Renal pelvis (tissue), 12 donors: Measurements from ENCODE around the gene RENBP. TPM values are rescaled to one million over a fixed set of nuclear protein-coding genes. Genes with fewer than 3 reads are reported as not detected.
"Not testable (repeated sequence)": the region's sequence is repeated elsewhere in the genome, so short reads cannot be mapped to it uniquely, and the experiment has no call there.

Source experiments
- DNase-seq: peaks from one replicate; pipeline ENCODE4 v3.0.0-alpha.2; 2013
- long read RNA-seq, 16 experiments: transcript quantifications; one replicate each; lab custom pipeline, GENCODE V29; 2026
- polyA plus RNA-seq, 3 donors: library from polyadenylated mRNA; unstranded; fragments of 120-200 nt; gene quantifications; one replicate each; pipeline ENCODE4 v1.2.1, GENCODE V29; 2013; ENCODE audit not compliant: insufficient read length in 3 of 3

Gene RENBP
- polyA plus RNA-seq, result 10 to 100 TPM; 24.6 to 26.5 (median 24.7) TPM
- long read RNA-seq, donor 1, transcript RENBP-202 (11 exons, 1,388 nt), result major isoform, 7 of 16 reads
- long read RNA-seq, donor 1, partial matches to known transcripts, result 8 of 16 reads
- long read RNA-seq, donor 1, other reads (novel, unspliced or antisense), result 0 of 16 reads
- long read RNA-seq, donor 2, transcript RENBP-202 (11 exons, 1,388 nt), result major isoform, 11 of 11 reads
- long read RNA-seq, donor 2, partial matches to known transcripts, result 0 of 11 reads
- long read RNA-seq, donor 2, other reads (novel, unspliced or antisense), result 0 of 11 reads
- long read RNA-seq, donor 3, partial matches to known transcripts, result 5 of 9 reads
- long read RNA-seq, donor 3, other reads (novel, unspliced or antisense), result 0 of 9 reads
- long read RNA-seq, donor 4, transcript RENBP-202 (11 exons, 1,388 nt), result major isoform, 5 of 15 reads
- long read RNA-seq, donor 4, partial matches to known transcripts, result 10 of 15 reads
- long read RNA-seq, donor 4, other reads (novel, unspliced or antisense), result 0 of 15 reads
- long read RNA-seq, donor 5, transcript RENBP-202 (11 exons, 1,388 nt), result major isoform, 5 of 6 reads
- long read RNA-seq, donor 5, partial matches to known transcripts, result 0 of 6 reads
- long read RNA-seq, donor 5, other reads (novel, unspliced or antisense), result 0 of 6 reads
- long read RNA-seq, donor 6, transcript RENBP-202 (11 exons, 1,388 nt), result major isoform, 5 of 5 reads
- long read RNA-seq, donor 6, partial matches to known transcripts, result 0 of 5 reads
- long read RNA-seq, donor 6, other reads (novel, unspliced or antisense), result 0 of 5 reads
- long read RNA-seq, donor 7, transcript RENBP-202 (11 exons, 1,388 nt), result major isoform, 7 of 7 reads
- long read RNA-seq, donor 7, partial matches to known transcripts, result 0 of 7 reads
- long read RNA-seq, donor 7, other reads (novel, unspliced or antisense), result 0 of 7 reads
- long read RNA-seq, donor 8, transcript RENBP-202 (11 exons, 1,388 nt), result major isoform, 5 of 5 reads
- long read RNA-seq, donor 8, partial matches to known transcripts, result 0 of 5 reads
- long read RNA-seq, donor 8, other reads (novel, unspliced or antisense), result 0 of 5 reads
- long read RNA-seq, donor 9, transcript RENBP-202 (11 exons, 1,388 nt), result major isoform, 12 of 12 reads
- long read RNA-seq, donor 9, partial matches to known transcripts, result 0 of 12 reads
- long read RNA-seq, donor 9, other reads (novel, unspliced or antisense), result 0 of 12 reads
- long read RNA-seq, donor 10, transcript RENBP-202 (11 exons, 1,388 nt), result major isoform, 6 of 11 reads
- long read RNA-seq, donor 10, partial matches to known transcripts, result 5 of 11 reads
- long read RNA-seq, donor 10, other reads (novel, unspliced or antisense), result 0 of 11 reads
- long read RNA-seq, donor 11, transcript RENBP-202 (11 exons, 1,388 nt), result major isoform, 5 of 5 reads
- long read RNA-seq, donor 11, partial matches to known transcripts, result 0 of 5 reads
- long read RNA-seq, donor 11, other reads (novel, unspliced or antisense), result 0 of 5 reads
- long read RNA-seq, donor 12, transcript RENBP-202 (11 exons, 1,388 nt), result major isoform, 9 of 15 reads
- long read RNA-seq, donor 12, partial matches to known transcripts, result 6 of 15 reads
- long read RNA-seq, donor 12, other reads (novel, unspliced or antisense), result 0 of 15 reads
- long read RNA-seq, donor 13, partial matches to known transcripts, result 0 of 2 reads
- long read RNA-seq, donor 13, other reads (novel, unspliced or antisense), result 0 of 2 reads
- long read RNA-seq, donor 14, transcript RENBP-202 (11 exons, 1,388 nt), result major isoform, 9 of 9 reads
- long read RNA-seq, donor 14, partial matches to known transcripts, result 0 of 9 reads
- long read RNA-seq, donor 14, other reads (novel, unspliced or antisense), result 0 of 9 reads
- long read RNA-seq, donor 15, transcript RENBP-202 (11 exons, 1,388 nt), result major isoform, 10 of 22 reads
- long read RNA-seq, donor 15, partial matches to known transcripts, result 9 of 22 reads
- long read RNA-seq, donor 15, other reads (novel, unspliced or antisense), result 0 of 22 reads
- long read RNA-seq, donor 16, transcript RENBP-202 (11 exons, 1,388 nt), result major isoform, 14 of 15 reads
- long read RNA-seq, donor 16, partial matches to known transcripts, result 0 of 15 reads
- long read RNA-seq, donor 16, other reads (novel, unspliced or antisense), result 0 of 15 reads

GRCh38 chrX:153944140-153944799, at the start of gene RENBP:
Gene RENBP, minus strand, starts transcription at chrX:153944643. Its CDS starts 33 bp downstream, at chrX:153944610.
- no peak for DNase-seq

DNA sequence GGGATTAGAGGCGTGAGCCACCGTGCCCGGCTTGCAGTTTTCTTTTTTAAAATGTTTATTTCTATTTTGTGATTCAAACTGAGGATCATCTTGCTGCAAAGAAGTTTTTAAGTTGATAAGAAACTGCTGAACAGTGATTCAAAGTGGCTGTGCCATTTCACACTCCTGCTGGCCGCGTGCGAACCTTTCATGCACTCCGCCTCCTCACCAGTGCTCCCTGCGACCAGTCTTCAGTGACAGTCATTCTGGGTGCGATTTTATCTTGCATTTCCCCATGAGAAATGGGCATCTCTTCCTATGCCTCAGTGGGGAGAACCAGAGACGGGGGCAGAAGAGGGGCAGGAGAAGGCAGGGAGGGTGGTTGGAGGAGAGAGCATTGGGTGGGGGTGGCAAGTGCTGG, 49.5 kb upstream of the RENBP start:
- no peak for DNase-seq

DNA sequence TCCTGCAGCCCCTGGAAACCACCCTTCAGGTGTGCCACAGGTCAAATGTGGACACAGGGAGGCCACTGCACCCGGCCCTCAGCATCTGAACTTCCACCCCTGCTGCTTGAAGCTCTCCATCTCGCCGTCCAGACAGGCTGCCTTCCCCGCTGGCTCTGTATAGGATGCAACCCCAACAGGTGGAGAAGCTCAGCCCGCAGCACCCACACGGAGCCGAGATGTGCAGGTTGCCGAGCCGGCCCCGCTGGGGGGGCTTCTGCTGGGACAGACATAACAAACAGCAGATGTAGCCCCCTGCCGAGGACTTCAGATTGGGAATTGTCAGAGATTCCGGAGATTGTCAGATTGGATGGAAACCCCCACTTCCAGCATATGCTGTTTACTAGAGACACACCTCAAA, 48.6 kb upstream of the RENBP start:
- DNase-seq, result no peak

DNA sequence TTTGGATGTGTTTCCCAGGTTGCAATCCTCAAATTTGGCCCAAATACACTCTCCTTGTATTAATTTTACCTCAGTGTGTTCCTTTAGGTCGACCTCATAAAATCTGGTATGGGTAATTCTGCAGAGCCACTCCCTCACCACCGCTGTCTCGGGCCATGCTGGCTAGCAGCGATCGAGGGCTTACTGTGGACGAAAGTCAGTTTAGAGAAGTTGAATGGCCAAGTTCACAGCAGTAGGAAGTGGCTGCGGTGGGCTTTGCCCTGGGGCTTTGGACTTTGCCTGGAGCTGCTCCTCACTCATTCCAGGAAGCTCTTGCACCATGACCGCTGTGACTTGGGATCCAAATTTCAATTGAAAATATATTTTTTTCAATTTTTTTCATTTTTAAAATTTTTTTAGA, 47.7 kb upstream of the RENBP start:
- DNase-seq, result no peak

DNA sequence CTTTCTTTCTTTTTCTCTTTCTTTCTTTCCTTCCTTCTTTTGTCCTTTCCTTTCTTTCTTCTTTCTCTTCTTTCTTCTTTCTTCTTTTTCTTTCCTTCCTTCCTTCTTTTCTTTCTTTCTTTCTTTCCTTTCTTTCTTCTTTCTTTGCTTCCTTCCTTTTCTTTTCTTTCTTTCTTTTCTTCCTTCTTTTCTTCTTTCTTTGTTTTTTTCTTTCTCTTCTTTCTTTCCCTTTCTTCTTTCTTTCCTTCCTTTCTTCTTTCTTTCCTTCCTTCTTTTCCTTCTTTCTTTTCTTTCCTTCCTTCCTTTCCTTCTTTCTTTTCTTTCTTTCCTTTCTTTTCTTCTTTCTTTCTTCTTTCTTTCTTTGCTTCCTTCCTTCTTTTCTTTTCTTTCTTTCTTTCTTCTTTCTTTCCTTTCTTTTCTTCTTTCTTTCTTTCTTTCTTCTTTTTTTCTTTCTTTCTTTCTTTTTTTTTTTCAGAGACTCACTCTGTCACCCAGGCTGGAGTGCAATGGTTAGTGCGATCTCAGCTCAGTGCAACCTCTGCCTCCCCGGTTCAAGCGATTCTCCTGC, 46.7 kb upstream of the RENBP start:
- no peak for DNase-seq

DNA sequence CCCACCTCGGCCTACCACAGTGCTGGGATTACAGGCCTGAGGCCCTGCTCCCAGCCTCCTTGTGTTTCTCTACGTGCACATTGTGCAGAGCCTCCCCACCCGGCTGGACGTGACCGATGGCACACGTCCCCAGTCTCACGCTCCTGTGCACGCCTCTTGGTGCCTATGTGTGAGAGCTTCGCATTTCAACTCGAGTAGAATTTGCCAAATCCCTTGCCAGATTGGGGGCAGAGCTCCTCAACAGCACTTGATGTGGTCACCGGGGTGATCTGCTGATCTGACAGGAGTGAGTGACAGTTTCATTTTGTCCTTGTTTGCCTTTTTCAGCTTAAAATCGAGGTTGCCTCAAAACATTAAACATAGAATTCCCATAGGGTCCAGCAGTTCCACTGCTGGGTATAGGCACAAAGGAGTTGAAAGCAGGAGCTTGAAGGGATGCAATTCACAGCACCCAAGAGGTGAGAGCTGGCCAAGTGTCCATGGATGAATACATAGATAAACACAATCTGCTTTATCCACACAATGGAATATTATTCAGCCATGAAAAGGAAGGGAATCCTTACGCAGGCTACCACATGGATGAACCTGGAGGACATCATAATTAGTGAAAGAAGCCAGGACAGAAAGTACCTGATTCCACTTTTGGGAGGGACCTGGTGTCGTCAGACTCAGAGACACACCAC, 45.7 kb upstream of the RENBP start:
- no peak for DNase-seq

DNA sequence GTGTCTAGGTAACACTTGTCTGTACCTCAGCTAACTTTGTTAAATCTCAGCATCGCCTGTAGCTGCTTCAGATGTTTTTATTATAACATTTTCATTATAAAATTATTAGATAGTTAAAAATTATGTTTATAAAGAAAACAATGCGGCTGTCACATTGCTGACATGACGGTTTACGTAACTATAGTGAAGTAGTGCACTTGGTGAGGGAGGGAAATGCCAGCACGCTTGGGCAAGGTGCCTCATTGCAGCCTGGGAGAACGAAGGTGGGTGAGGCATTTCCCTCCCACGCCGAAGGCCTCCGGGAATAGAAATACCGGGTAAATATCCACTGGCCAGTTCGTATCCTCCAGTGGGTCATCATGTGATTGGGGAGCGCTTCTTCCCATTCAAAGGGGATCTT, 44.0 kb upstream of the RENBP start:
- no peak for DNase-seq

DNA sequence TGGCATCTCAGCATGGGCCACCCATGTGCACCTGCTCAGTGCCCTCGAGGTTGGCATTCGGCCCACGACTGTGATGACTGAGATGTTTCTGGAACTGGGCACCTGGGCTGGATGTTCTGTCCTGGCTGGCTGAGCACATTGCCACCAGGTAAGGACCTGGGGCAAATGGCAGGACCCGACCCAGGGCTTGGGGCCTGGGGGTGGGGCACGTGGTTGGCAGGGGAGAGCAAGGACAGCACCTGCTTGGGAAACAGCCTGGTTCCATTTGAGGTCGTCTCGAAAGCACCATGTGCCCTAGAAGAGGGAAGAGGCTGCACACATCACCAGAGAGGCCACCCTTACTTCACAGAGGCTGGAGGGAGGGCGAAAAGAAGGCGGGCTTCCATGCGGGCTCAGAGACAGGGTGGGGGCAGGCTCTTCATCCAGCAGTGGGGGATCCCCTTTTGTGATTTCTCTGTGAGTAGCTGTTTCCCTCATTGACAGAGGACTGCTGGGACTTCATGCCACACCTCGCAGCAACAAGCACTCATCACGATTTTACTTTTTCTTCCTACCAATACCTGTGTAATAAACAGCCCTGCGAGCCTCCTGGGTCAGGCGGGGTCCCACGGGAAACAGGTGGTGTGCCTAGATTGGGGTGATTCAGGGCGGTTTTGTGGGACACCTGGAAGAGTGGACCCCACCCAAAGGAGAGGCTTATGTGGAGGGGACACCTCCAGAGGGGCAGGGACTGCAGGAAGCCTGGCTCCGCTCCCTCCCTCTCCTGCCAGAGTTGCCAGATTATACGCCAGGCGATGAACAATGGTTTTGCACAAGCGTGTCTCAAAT, 40.1 kb upstream of the RENBP start:
- DNase-seq, result no peak

- no peak for DNase-seq
Measured at GRCh38 chrX:153983321-153983801, 38.9 kb upstream of the RENBP start.

DNA sequence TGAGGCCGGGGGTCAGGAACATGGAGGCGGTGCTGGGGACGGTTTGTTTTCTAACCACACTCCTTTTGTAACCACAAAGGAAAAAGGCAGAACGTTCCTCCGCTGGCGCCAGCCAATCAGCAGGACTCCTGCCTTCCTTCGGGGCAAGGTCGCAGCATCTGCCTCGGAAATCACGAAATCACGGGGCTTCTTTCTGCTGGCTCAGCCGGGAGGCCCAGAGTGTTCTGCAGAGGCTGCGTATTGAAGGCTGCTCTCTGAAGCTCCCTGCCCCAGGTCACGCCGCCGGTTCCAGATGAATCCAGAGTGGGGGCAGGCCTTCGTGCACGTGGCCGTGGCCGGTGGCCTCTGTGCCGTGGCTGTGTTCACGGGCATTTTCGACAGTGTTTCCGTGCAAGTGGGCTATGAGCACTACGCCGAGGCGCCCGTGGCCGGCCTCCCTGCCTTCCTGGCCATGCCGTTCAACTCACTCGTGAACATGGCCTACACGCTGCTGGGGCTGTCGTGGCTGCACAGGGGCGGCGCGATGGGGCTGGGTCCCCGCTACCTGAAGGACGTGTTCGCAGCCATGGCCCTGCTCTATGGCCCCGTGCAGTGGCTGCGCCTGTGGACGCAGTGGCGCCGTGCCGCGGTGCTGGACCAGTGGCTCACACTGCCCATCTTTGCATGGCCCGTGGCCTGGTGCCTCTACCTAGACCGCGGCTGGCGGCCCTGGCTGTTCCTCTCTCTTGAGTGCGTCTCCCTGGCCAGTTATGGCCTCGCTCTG, 37.5 kb upstream of the RENBP start:
- no peak for DNase-seq

DNA sequence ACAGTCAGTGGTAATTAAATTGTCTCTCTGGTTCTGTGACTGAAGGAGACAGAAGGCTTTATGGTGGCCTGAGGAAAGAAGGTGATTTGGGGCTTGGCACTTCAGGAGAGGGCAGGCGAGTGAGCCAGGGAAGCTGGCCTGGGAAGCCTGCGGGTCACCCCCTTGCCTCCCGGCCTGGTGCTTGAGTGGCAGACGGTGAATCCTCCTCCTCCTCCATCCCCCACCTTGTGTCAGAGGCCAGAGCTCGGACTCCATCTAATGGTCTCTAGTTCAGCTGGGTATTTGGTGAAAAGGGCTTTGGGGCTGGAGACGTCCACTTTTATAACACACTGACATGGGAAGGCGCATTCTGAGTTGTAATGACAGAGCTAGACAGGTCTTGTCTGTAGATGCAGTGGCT, 36.8 kb upstream of the RENBP start:
- DNase-seq, result no peak

- DNase-seq, result not testable (repeated sequence)
Measured at GRCh38 chrX:153980394-153980793, 36.0 kb upstream of the RENBP start.

- DNase-seq, result no peak
Measured at GRCh38 chrX:153974726-153975286, 30.4 kb upstream of the RENBP start.

DNA sequence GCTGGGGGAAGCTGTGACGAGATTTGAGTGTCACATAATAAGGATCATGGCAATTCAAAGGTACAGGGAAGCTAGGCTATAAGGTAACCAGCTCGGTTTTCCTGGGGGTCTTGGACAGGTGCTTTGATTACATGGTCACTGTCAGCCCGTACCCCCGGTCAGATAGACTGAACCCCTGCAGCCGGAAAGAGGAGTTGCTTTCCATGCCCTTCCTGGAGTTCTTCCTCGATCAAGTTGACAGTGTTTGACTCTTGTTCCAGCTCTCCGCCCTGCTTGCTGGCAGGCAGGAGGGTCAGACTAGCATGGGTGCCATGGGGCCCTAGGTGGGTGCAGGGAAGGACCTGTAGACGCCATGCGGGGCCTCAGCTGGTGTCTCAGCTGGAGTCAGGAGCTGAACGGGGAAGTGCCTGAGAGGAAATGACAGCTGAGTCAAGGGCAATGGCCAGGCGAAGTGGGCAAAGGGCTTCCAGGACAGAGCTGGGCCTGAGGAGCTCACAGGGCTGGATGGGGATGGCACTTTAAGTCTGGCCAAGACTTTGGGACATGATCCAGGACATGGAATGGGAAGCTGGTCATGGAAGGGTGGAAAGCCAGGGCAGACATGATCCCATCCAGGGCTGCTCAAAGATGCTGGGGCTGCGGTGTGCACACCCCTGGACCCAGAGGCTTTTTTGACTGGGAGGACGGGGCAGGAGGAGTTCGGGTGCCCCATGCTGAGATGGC, 29.7 kb upstream of the RENBP start:
- no peak for DNase-seq

GRCh38 chrX:153973127-153974002, 28.9 kb upstream of the RENBP start:
- no peak for DNase-seq
